ENCODE measurements around the gene LYPD8. TPM values are rescaled to one million over a fixed set of nuclear protein-coding genes. Genes with fewer than 3 reads are reported as not detected.

LYPD8 gene
- total RNA-seq, 1 experiment from 2014 or later = 3.8 TPM

- DNase-seq (ENCODE audit: low read depth) = peak; percentile 37
Measured at GRCh38 chr1:248757784-248758195, 2.2 kb upstream of the LYPD8 start.

- no peak for DNase-seq (ENCODE audit: low read depth)
Measured at GRCh38 chr1:248756636-248757035, 1.1 kb upstream of the LYPD8 start.

GRCh38 chr1:248756151-248756550, 592 bp upstream of the LYPD8 start:
- no peak for DNase-seq (ENCODE audit: low read depth)

GRCh38 chr1:248753708-248754280, 1.8 kb downstream of the LYPD8 start:
- no peak for DNase-seq (ENCODE audit: low read depth)

GRCh38 chr1:248753029-248753594, 2.4 kb downstream of the LYPD8 start:
- no peak for DNase-seq (ENCODE audit: low read depth)

- peak; percentile 19 for DNase-seq (ENCODE audit: low read depth)
Measured at GRCh38 chr1:248752161-248753028, 3.2 kb downstream of the LYPD8 start.

GRCh38 chr1:248751635-248752034, 3.9 kb downstream of the LYPD8 start:
- DNase-seq (ENCODE audit: low read depth) = no peak

GRCh38 chr1:248751142-248751541, 4.4 kb downstream of the LYPD8 start:
- no peak for DNase-seq (ENCODE audit: low read depth)

- DNase-seq (ENCODE audit: low read depth) = no peak
Measured at GRCh38 chr1:248750496-248750895, 5.1 kb downstream of the LYPD8 start.

- no peak for DNase-seq (ENCODE audit: low read depth)
Measured at GRCh38 chr1:248748211-248748610, 7.3 kb downstream of the LYPD8 start.

GRCh38 chr1:248740876-248741275, 14.7 kb downstream of the LYPD8 start:
- no peak for DNase-seq (ENCODE audit: low read depth)

GRCh38 chr1:248739572-248740205, 15.9 kb downstream of the LYPD8 start:
- DNase-seq (ENCODE audit: low read depth) = no peak

- no peak for DNase-seq (ENCODE audit: low read depth)
Measured at GRCh38 chr1:248737457-248737856, 18.1 kb downstream of the LYPD8 start.

- DNase-seq (ENCODE audit: low read depth) = no peak
Measured at GRCh38 chr1:248736977-248737376, 18.6 kb downstream of the LYPD8 start.

GRCh38 chr1:248733566-248733965, 22.0 kb downstream of the LYPD8 start:
- DNase-seq (ENCODE audit: low read depth) = no peak

- peak; percentile 91 for DNase-seq (ENCODE audit: low read depth)
Measured at GRCh38 chr1:248730507-248731335, 24.8 kb downstream of the LYPD8 start.

GRCh38 chr1:248714248-248714647, 41.3 kb downstream of the LYPD8 start:
- no peak for DNase-seq (ENCODE audit: low read depth)

GRCh38 chr1:248710305-248710900, 45.2 kb downstream of the LYPD8 start:
- DNase-seq (ENCODE audit: low read depth) = no peak

GRCh38 chr1:248704606-248705005, 51.0 kb downstream of the LYPD8 start:
- peak; percentile 1 for DNase-seq (ENCODE audit: low read depth)

GRCh38 chr1:248703674-248704073, 51.9 kb downstream of the LYPD8 start:
- DNase-seq (ENCODE audit: low read depth) = no peak

GRCh38 chr1:248702714-248703113, 52.8 kb downstream of the LYPD8 start, which contains the start of gene OR14I1:
Gene OR14I1 (minus strand): TSS chr1:248702766.
- DNase-seq (ENCODE audit: low read depth) = no peak
